SK-N-SH (cell line): Measurements from ENCODE around the gene ELAVL2.

ENCODE experiments used
- CTCF ChIP-seq: fragments of 200-600 bp; sonication (generic); IDR thresholded peaks from 2 replicates; pipeline ENCODE4 v1.6.1; 2017; ENCODE audit warnings: antibody characterized with exemption, mild to moderate bottlenecking, moderate library complexity
- RCOR1 ChIP-seq: fragments of 150-350 bp; IDR thresholded peaks from 2 replicates; pipeline ENCODE4 v1.6.1; 2017; ENCODE audit warnings: antibody characterized with exemption, low read length

- TF ChIP-seq RCOR1: no peak
- no peak for TF ChIP-seq CTCF
These were observed 84.7 kb downstream of the ELAVL2 start for GRCh38 chr9:23741351-23741750.
